GM19395 (cell line): ENCODE results near the gene EIPR1.
"Not testable (repeated sequence)": the region's sequence is repeated elsewhere in the genome, so short reads cannot be mapped to it uniquely, and the experiment has no call there.

Experiments
- ATAC-seq: cut with Tn5 transposase; IDR thresholded peaks from one replicate; pipeline ENCODE4 v1.9.1; 2021; ENCODE audit warnings: mild to moderate bottlenecking, moderate library complexity; ENCODE audit not compliant: unreplicated experiment

Gene EIPR1

GRCh38 chr2:3403587-3404334, 26.1 kb upstream of the EIPR1 start:
- ATAC-seq, result peak; percentile 100

DNA sequence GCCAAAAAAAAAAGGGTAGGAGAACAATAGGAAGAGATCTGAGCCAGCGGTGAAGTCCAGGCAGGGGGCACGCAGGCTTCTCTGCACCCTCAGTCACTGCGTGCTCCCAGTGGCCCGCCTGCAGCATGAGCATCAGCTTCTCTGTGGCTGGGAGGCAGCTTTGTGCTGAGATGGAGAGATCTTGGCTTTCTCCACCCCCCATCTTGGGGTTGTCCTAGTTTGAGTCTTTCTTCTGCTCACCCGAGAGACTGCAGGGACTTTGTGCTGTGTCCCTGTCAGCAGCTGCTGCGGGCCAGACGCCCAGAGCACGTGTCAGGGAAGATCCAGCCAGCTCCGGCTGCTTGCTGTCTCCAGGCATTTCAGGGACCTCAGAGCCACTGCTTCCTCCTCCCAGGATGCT, 22.2 kb upstream of the EIPR1 start:
- ATAC-seq, result no peak

GRCh38 chr2:3399381-3399780, 21.8 kb upstream of the EIPR1 start:
- no peak for ATAC-seq

- no peak for ATAC-seq
Observed at GRCh38 chr2:3398857-3399256, 21.2 kb upstream of the EIPR1 start.

DNA sequence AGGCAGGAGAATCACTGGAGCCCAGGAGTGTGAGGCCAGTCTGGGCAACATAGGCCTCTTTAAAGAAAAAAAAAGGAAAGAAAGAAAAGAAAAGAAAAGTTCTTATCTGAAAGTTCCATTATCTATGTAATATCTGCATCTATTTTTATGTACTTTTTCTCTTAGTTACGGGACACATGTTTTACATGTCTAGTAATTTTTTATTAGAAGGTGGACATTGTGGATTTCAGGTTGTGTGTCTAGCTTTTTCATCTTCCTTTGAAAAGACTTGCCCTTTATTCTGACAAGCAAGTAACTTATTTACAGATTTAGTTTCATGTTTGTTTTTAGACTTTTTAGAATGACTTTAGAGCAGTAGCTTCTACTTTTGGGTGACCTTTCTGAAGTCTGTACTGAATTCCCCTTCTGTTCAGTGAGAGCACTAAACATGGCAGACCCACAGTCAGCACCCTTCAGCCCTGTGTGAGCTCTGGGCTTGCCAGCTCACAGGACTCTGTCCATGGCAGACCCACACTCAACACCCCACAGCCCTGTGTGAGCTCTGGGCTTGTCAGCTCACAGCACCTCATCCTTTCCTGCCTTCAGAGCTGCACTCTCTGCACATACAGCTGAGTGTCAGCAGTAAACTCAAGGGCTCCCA, 19.4 kb upstream of the EIPR1 start:
- ATAC-seq, result peak; percentile 65

DNA sequence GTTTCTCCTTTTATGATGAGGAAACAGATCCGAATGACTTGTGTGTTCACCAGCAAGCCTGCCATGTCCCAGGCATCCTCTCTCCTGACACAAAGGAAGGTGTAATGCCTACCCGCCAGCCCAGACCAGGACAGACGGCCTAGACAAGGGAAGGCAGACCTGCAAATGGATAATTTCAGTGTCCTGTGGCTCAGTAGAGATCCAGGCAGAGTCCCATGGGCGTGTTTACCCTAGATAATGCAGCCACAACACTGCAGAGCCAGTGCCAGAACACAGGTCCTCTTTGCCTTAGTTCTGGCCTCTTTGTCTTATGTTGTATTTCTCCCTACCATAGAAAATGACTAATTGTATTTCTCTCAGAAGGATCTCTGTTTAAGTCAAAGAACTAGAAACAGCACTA, 14.6 kb upstream of the EIPR1 start:
- ATAC-seq, result no peak

GRCh38 chr2:3390041-3390440, 12.4 kb upstream of the EIPR1 start:
- no peak for ATAC-seq

GRCh38 chr2:3389193-3389592, 11.6 kb upstream of the EIPR1 start:
- no peak for ATAC-seq

DNA sequence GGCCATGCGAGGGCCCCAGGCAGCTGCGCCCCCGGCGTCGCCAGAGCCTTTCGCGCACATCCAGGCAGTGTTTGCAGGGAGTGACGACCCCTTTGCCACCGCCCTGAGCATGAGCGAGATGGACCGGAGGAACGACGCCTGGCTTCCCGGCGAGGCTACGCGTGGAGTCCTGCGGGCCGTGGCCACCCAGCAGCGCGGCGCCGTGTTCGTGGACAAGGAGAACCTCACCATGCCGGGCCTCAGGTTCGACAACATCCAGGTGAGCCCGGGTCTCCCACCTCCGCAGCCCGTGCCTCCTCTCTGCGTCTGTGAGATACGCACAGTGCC, 10.8 kb upstream of the EIPR1 start:
- no peak for ATAC-seq

DNA sequence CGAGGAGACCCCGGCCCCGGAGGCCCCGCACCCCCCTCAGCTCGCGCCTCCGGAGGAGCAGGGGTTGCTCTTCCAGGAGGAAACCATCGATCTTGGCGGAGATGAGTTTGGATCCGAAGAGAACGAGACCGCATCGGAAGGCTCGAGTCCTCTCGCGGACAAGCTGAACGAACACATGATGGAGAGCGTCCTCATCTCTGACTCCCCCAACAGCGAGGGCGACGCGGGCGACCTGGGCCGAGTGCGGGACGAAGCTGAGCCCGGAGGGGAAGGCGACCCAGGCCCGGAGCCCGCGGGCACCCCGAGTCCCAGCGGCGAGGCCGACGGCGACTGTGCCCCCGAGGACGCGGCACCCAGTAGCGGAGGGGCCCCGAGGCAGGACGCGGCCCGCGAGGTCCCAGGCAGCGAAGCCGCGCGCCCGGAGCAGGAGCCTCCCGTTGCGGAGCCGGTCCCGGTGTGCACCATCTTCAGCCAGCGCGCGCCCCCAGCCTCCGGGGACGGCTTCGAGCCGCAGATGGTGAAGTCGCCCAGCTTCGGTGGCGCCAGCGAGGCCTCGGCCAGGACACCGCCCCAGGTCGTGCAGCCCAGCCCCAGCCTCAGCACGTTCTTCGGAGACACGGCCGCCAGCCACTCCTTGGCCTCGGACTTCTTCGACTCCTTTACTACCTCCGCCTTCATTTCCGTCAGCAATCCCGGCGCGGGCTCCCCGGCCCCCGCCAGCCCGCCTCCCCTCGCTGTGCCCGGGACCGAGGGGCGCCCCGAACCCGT, 10.2 kb upstream of the EIPR1 start:
- no peak for ATAC-seq

DNA sequence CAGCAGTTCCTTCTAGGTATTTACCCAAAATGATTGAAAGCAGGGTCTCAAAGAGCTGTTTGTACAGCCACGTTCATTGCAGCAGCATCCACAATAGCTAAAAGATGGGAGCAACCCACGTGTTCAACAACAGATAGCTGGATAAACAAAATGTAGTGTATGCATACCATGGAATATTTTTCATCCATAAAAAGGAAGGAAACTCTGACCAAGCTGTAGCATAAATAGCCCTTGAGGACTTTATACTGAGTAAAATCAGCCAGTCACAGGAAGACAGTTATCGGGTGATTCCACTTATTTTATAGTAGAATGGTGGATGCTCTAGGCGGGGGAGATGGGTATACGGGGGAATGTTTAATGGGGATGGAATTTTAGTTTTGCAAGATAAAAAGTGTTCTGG, 9.4 kb upstream of the EIPR1 start:
- no peak for ATAC-seq

- no peak for ATAC-seq
Observed at GRCh38 chr2:3386448-3386958, 8.9 kb upstream of the EIPR1 start.

DNA sequence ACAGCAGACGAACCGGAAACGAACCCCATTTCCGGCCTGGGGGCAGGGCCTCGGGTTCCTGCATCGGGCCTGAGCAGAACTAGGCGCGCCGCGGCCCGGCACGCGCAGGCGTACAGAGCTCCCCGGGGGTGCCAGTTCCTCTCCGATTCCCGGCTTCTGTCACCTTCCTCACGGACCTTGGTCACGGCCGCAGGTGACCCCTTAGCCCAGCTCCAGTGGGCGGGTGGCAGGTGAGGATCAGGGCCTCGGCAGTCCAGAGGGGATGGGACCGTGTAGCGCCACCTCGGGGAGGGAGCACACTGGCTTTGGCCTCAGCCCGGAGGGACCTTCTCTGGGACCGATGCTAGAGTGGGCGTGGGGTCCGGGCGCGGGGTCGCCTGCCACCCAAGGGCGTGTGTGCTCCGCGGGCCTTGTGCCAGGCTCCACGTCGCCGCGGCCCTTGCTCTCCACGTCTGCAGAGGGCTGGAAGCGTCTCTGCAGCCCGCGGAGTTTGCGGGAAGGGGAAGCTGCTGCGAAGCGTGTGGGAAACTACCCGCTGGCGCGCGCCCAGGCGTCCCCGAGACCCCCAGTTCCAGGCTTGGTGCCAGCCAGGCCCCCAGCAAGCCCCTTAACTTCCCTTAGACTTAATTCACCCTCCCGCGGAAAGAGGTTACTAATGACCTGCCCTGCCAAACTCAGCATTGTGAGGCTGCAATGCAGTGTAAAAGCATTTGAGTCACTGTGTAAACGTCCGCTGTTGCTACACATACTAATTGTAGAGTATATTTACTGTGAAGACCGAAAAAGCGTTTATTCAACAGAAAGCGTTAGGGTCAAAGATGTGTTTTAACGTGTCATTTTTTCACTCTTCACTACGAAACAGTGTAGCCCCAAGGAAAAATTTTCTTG, 2.3 kb upstream of the EIPR1 start, which contains the start of gene TRAPPC12:
TSS of gene TRAPPC12 (plus strand) at position 48 of the 888 bp plus-strand sequence. CDS start 7,930 bp downstream, outside the sequence.
- peak; percentile 73 for ATAC-seq

DNA sequence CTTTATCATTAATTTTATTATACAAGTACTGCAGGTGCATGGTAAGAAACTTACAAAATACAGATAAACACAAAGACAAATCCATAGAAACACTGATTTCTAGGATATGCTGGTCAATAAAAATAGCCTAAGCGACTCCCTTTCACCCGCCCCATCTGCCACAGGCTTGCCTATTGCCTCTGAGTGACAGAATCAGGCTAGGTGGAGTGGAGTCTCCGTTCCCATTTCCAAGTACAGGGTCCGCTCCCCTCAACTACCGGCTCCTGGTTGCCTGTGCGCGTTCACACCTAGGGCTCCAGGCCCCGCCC, 1.7 kb upstream of the EIPR1 start:
- no peak for ATAC-seq

DNA sequence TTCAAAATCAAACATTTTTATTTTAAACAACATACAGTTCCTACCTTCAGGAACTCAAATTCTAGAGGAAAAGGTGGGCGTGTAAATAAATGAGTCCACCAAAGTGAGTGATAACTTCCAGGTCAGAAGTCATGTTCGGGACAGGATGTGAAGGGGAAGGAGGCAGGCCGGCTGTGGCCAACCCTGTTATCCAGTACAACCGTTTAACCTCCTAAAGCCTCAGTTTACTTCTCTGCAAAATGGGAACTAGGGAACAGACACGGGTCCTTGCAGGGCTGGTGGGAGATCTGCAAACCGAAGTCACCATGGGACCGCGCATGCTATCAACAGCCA, 373 bp downstream of the EIPR1 start:
- ATAC-seq, result peak; percentile 28

- ATAC-seq, result no peak
Observed at GRCh38 chr2:3376821-3377220, 797 bp downstream of the EIPR1 start.

- ATAC-seq, result not testable (repeated sequence)
Observed at GRCh38 chr2:3369340-3370181, 8.1 kb downstream of the EIPR1 start.

DNA sequence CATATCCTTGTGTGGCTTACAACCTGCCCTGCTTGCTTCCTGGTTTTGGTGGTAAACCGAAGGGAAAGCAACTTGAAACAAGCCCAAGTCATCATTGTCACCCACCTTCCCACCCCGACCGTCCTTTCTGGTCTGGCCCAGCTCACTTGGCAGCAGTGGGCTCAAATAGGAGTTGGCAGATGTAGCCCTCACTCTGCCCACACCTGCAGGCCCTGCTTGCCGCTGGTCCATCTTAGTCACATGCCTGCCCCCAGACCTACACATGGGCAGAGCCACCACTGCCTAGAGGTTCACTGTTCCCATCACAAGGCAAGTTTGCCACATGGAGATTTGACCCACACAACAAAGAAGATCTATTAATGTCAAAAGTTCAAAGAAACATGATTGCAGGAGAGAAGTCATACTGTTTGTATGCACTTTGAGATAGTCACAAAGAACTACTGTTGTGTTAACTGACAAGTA, 9.3 kb downstream of the EIPR1 start:
- no peak for ATAC-seq

- no peak for ATAC-seq
Observed at GRCh38 chr2:3365219-3365618, 12.4 kb downstream of the EIPR1 start.
